SH-SY5Y (cell line): ENCODE results near the gene LCNL1.

Source experiments
- GATA2 ChIP-seq: IDR thresholded peaks from 2 replicates; pipeline ENCODE4 v1.6.1; 2011; ENCODE audit warnings: mild to moderate bottlenecking, low read depth, low read length
- GATA3 ChIP-seq: IDR thresholded peaks from 2 replicates; pipeline ENCODE4 v1.6.1; 2011; ENCODE audit warnings: low read depth, mild to moderate bottlenecking, low read length, moderate library complexity

DNA sequence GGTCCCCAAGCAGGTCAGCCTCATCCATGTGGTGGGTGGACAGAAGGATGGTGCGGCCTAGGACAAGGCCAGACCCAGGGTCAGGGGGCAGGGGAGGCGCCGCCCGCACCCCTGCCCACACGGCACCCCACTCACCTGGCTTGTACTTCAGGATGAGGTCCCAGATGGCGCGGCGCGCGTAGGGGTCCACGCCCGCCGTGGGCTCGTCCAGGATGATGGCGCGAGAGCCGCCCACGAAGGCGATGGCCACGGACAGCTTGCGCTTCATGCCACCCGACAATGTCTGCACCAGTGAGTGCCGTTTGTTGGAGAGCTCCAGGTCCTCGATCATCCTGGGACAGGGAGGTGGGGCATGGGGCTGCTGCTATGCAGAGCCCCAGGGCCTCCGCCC is 32.7 kb downstream of the LCNL1 start:
- no peak for TF ChIP-seq GATA2
- no peak for TF ChIP-seq GATA3
